Panc1 (cell line): ENCODE measurements around the gene TMEM151A. TPM values are rescaled to one million over a fixed set of nuclear protein-coding genes. Genes with fewer than 3 reads are reported as not detected.

ENCODE experiments used
- ATAC-seq: fragments of 200-7000 bp; cut with Tn5 transposase; 2 replicates; pipeline ENCODE4 v1.9.1; 2020; ENCODE audit warnings: mild to moderate bottlenecking, moderate library complexity
- BruUV-seq: library from RNA; stranded (reverse); fragments of 400-500 nt; replicated peaks from 2 replicates; lab custom pipeline; 2021; lab: Mats Ljungman, UMichigan
- CTCF ChIA-PET: fragments of 300-600 bp; sonication (Branson Sonifier 250); formaldehyde crosslinking; loops from one replicate; lab custom pipeline; 2022; ENCODE audit warnings: antibody characterized with exemption; lab: Charles Lee
- POLR2A ChIA-PET: fragments of 300-600 bp; sonication (Branson Sonifier 250); formaldehyde crosslinking; loops from one replicate; lab custom pipeline; 2022; ENCODE audit warnings: antibody characterized with exemption; lab: Charles Lee
- DNase-seq: peaks from one replicate; pipeline ENCODE4 v3.0.0-alpha.2; 2010; ENCODE audit warnings: low read depth, low spot score
- H3K27ac ChIP-seq: 2 replicates; pipeline ENCODE4 v1.5.1; 2011; ENCODE audit warnings: mild to moderate bottlenecking, low read length, inconsistent platforms
- H3K27me3 ChIP-seq: fragments of 200-500 bp; sonication (Bioruptor generic); 2 replicates; pipeline ENCODE4 v1.6.0; 2014; ENCODE audit warnings: low read length, inconsistent platforms; ENCODE audit not compliant: control insufficient read depth, insufficient read depth
- H3K36me3 ChIP-seq: fragments of 200-500 bp; sonication (Bioruptor generic); 2 replicates; pipeline ENCODE4 v1.5.1; 2014; ENCODE audit warnings: inconsistent platforms, mild to moderate bottlenecking, low read length, moderate library complexity; ENCODE audit not compliant: control insufficient read depth, insufficient read depth
- H3K4me1 ChIP-seq: 2 replicates; pipeline ENCODE4 v1.5.1; 2011; ENCODE audit warnings: inconsistent platforms, mild to moderate bottlenecking, low read length, moderate library complexity; ENCODE audit not compliant: control insufficient read depth, insufficient read depth
- H3K4me3 ChIP-seq, 2 experiments: 2 replicates each; pipeline ENCODE4 v1.5.1; 2011 to 2012; ENCODE audit warnings: low read depth in 2 of 2, low read length in 2 of 2, mild to moderate bottlenecking in 2 of 2, inconsistent platforms in 1 of 2, moderate library complexity in 1 of 2
- H3K9me3 ChIP-seq: fragments of 200-500 bp; sonication (Bioruptor generic); 2 replicates; pipeline ENCODE4 v1.5.1; 2014; ENCODE audit warnings: low read depth, mild to moderate bottlenecking, inconsistent platforms, low read length, moderate library complexity; ENCODE audit not compliant: control insufficient read depth, insufficient read depth
- POLR2AphosphoS5 ChIP-seq: IDR thresholded peaks from 2 replicates; pipeline ENCODE4 v1.6.1; 2012; ENCODE audit warnings: mild to moderate bottlenecking, low read depth, low read length, moderate library complexity
- SIN3A ChIP-seq: IDR thresholded peaks from 2 replicates; pipeline ENCODE4 v1.6.1; 2012; ENCODE audit warnings: low read depth, mild to moderate bottlenecking, low read length, moderate library complexity, borderline replicate concordance; ENCODE audit not compliant: insufficient read depth
- TCF7L2 ChIP-seq: IDR thresholded peaks from 2 replicates; pipeline ENCODE4 v1.6.1; 2011; ENCODE audit warnings: mild to moderate bottlenecking, low read depth, low read length, inconsistent platforms
- in situ Hi-C: cut with HindIII; loops from 2 replicates; pipeline ENCODE4 v1.10.0; 2016; ENCODE audit warnings: low sequenced_read_pairs, low pct_unique_long_range_greater_than_20kb
- intact Hi-C: fragments of 100-400 bp; cut with micrococcal nuclease; formaldehyde crosslinking; loops from one replicate; pipeline ENCODE4 v1.10.0; 2022; ENCODE audit not compliant: unreplicated experiment
- total RNA-seq: library from RNA; stranded (reverse); gene quantifications from one replicate; pipeline ENCODE4 v1.2.1, GENCODE V29; 2021; ENCODE audit not compliant: unreplicated experiment
- TF ChIP-seq, protein P1 (sequence below), 2 experiments: IDR thresholded peaks; 2 replicates each; pipeline ENCODE4 v1.6.1; 2011 to 2012; ENCODE audit warnings: low read depth in 2 of 2, control low read depth in 1 of 2, low read length in 1 of 2, mild to moderate bottlenecking in 1 of 2, moderate library complexity in 1 of 2; ENCODE audit not compliant: insufficient read depth in 1 of 2
- TF ChIP-seq, protein P2 (sequence below): fragments of 450-650 bp; IDR thresholded peaks from 2 replicates; pipeline ENCODE4 v1.5.1; 2017; ENCODE audit warnings: mild to moderate bottlenecking

TMEM151A gene
- total RNA-seq, 1 experiment from 2014 or later, result 11.0 TPM

DNA sequence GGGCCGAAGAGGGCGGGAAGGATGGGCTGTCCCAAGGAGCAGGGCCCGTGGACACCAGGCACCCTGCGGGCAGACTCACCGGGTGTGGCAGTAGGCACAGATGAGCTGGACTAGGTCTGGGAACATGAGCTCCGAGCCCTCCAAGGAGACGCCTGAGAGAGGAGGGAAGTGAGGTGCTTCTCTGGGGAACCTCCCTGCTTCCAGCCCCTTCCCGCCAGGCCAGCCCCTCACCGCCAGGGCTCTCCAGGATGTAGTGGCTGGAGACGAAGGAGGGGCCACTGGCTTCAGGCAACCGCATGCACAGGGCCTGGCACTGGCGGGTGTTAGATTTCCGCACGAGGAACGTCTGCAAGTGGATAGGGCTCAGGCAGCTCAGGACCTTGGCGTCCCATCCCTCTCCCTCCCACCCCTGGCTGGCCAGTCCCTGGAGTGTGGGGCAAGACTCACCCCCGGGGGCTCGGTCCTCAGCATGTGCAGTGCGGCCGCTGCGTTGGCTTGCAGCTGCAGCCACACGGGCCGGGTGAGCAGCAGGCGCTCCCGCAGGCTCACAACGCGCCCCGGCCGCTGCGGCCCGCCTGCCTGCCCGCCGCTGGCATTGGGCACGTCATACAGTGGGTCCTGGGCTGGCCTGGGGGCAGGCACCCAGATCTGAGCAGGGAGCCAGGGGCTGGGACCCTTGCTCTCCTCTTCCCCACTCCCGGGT, 44.0 kb downstream of the TMEM151A start:
- intact Hi-C loops (no loop called here), in situ Hi-C loops (no loop called here)
- Histone ChIP-seq H3K9me3 (no peaks in the 10 kb centered on the region), H3K36me3 (peaks cover 3% of the 10 kb centered on the region; the same call in 1 of the 2 replicates), H3K27ac (peak overlapping the region; percentile 89), H3K4me1 (peaks cover 41% of the 10 kb centered on the region), H3K27me3 (no peaks in the 10 kb centered on the region), H3K4me3 (peak overlapping the region; percentile 66 to 87)
- TF ChIP-seq SIN3A (no peak), TCF7L2 (no peak), POLR2AphosphoS5 (no peak)
- TF ChIP-seq, protein P1, sequence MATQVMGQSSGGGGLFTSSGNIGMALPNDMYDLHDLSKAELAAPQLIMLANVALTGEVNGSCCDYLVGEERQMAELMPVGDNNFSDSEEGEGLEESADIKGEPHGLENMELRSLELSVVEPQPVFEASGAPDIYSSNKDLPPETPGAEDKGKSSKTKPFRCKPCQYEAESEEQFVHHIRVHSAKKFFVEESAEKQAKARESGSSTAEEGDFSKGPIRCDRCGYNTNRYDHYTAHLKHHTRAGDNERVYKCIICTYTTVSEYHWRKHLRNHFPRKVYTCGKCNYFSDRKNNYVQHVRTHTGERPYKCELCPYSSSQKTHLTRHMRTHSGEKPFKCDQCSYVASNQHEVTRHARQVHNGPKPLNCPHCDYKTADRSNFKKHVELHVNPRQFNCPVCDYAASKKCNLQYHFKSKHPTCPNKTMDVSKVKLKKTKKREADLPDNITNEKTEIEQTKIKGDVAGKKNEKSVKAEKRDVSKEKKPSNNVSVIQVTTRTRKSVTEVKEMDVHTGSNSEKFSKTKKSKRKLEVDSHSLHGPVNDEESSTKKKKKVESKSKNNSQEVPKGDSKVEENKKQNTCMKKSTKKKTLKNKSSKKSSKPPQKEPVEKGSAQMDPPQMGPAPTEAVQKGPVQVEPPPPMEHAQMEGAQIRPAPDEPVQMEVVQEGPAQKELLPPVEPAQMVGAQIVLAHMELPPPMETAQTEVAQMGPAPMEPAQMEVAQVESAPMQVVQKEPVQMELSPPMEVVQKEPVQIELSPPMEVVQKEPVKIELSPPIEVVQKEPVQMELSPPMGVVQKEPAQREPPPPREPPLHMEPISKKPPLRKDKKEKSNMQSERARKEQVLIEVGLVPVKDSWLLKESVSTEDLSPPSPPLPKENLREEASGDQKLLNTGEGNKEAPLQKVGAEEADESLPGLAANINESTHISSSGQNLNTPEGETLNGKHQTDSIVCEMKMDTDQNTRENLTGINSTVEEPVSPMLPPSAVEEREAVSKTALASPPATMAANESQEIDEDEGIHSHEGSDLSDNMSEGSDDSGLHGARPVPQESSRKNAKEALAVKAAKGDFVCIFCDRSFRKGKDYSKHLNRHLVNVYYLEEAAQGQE (IDR thresholded peaks at IDR 0.05; ENCODE audit: insufficient read depth in 1 of 2, low read depth in 2 of 2, low read length in 1 of 2), result no peak
- TF ChIP-seq, protein P2, sequence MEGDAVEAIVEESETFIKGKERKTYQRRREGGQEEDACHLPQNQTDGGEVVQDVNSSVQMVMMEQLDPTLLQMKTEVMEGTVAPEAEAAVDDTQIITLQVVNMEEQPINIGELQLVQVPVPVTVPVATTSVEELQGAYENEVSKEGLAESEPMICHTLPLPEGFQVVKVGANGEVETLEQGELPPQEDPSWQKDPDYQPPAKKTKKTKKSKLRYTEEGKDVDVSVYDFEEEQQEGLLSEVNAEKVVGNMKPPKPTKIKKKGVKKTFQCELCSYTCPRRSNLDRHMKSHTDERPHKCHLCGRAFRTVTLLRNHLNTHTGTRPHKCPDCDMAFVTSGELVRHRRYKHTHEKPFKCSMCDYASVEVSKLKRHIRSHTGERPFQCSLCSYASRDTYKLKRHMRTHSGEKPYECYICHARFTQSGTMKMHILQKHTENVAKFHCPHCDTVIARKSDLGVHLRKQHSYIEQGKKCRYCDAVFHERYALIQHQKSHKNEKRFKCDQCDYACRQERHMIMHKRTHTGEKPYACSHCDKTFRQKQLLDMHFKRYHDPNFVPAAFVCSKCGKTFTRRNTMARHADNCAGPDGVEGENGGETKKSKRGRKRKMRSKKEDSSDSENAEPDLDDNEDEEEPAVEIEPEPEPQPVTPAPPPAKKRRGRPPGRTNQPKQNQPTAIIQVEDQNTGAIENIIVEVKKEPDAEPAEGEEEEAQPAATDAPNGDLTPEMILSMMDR, result no peak
- CTCF ChIA-PET, result interaction anchor here (0.6 to 2.1 kb wide), 4 partner anchors 22 to 138 kb away, joined by 3 to 17 read pairs (median 6); no protein-coding TSS in a partner anchor
- POLR2A ChIA-PET, result interaction anchor here (1.0 to 1.3 kb wide), 2 partner anchors 9 to 23 kb away, joined by 4 to 5 read pairs; partner anchors contain the start of gene BRMS1
- no TSS peak for BruUV-seq
- DNase-seq (no peak), ATAC-seq (peak; percentile 36)

DNA sequence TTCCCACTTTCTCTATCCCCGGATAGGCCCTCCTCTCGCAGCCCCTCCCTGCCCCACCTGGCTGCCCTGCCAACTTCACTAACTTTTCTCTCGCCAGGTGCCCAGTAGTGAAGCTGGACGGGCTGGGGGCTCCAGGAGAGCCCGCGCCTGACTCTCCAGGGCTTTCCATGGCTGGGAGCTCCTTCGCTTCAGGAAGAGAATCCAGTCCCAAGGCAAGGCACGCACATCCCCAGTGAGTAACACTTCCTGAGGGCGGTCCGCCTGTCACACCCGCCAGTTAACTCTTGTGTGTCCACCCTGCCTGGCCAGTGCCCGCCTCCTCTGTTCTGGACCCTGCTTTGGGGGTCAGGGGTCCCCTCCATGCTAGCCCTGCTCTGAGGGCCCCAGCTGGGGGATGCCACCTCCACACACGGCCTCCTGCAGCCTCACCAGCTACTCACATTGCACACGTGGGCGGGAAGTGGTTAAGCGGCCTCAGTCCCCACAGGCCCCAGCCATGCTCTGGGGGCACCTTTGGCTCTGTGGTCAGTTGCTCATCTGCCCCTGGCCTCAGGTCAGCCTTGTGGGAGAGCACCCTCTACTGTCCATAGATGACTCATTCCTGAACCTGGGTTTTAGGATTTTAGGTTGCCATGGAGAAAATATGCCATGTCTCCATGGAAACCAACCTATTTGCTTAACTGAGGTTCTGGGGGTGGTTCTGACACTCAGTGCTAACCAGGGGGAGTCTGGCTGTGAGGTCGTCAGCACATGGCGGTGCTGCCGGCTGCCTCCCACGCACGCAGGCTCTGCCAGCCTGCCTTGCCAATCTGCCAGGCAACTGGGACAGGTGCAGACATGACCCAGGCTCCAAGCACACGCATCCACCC, 44.8 kb downstream of the TMEM151A start, which contains the start of gene RIN1:
Gene RIN1, minus strand, starts transcription at position 201 of the 869 bp plus-strand sequence. Its CDS starts 32 bp downstream, at position 169.
- TF ChIP-seq, protein P2, result no peak; the same call in 1 of the 2 replicates
- TF ChIP-seq, protein P1 (IDR thresholded peaks at IDR 0.05; ENCODE audit: insufficient read depth in 1 of 2, low read depth in 2 of 2, low read length in 1 of 2), result no peak
- no peak for TF ChIP-seq TCF7L2
- TF ChIP-seq SIN3A, result peak; percentile 47; the same call in 1 of the 2 replicates
- TF ChIP-seq POLR2AphosphoS5, result peak; percentile 60
- DNase-seq (peak; percentile 81), ATAC-seq (peak; percentile 84)
- CTCF ChIA-PET, result interaction anchor here (1.0 to 2.1 kb wide), 2 partner anchors 24 to 45 kb away, joined by 3 to 17 read pairs; no protein-coding TSS in a partner anchor
- Histone ChIP-seq H3K36me3 (peaks cover 3% of the 10 kb centered on the region; the same call in 1 of the 2 replicates), H3K4me1 (peaks cover 41% of the 10 kb centered on the region), H3K4me3 (peak within 1 kb of the TSS; percentile 66 to 87), H3K27ac (peak within 1 kb of the TSS; percentile 89), H3K27me3 (no peaks in the 10 kb centered on the region), H3K9me3 (no peaks in the 10 kb centered on the region)
- no TSS peak for BruUV-seq
- intact Hi-C loops, result no loop called here
- POLR2A ChIA-PET, result interaction anchor here (1.0 to 1.3 kb wide), 2 partner anchors 8 to 24 kb away, joined by 4 to 5 read pairs; partner anchors contain the start of gene BRMS1
- in situ Hi-C loops, result no loop called here
